ENCODE results near the gene LRRC3.
"Not testable (repeated sequence)": the region's sequence is repeated elsewhere in the genome, so short reads cannot be mapped to it uniquely, and the experiment has no call there.

LRRC3 gene

GRCh38 chr21:44454747-44455523 lies at the start of gene LRRC3:
LRRC3 (plus strand) TSS chr21:44455510; CDS start chr21:44456645, 1,135 bp downstream.
- peak; percentile 72 for DNase-seq

- no peak for DNase-seq
Measured at GRCh38 chr21:44405948-44406872, 49.1 kb upstream of the LRRC3 start.

- DNase-seq = no peak
Measured at GRCh38 chr21:44406953-44407352, 48.4 kb upstream of the LRRC3 start.

GRCh38 chr21:44407493-44407892 lies 47.8 kb upstream of the LRRC3 start:
- DNase-seq = no peak

- DNase-seq = no peak
Measured at GRCh38 chr21:44408226-44408625, 47.1 kb upstream of the LRRC3 start.

- DNase-seq = no peak
Measured at GRCh38 chr21:44413566-44414290, 41.6 kb upstream of the LRRC3 start.

GRCh38 chr21:44414291-44415072 lies 40.8 kb upstream of the LRRC3 start:
- DNase-seq = no peak

GRCh38 chr21:44415073-44416025 lies 40.0 kb upstream of the LRRC3 start:
- DNase-seq = no peak

- no peak for DNase-seq
Measured at GRCh38 chr21:44416193-44416592, 39.1 kb upstream of the LRRC3 start.

GRCh38 chr21:44417621-44418107 lies 37.6 kb upstream of the LRRC3 start:
- DNase-seq = not testable (repeated sequence)

- DNase-seq = no peak
Measured at GRCh38 chr21:44418108-44418875, 37.0 kb upstream of the LRRC3 start.

- no peak for DNase-seq
Measured at GRCh38 chr21:44418876-44419230, 36.5 kb upstream of the LRRC3 start.

- DNase-seq = no peak
Measured at GRCh38 chr21:44419679-44420078, 35.6 kb upstream of the LRRC3 start.

- no peak for DNase-seq
Measured at GRCh38 chr21:44420416-44421205, 34.7 kb upstream of the LRRC3 start.

- no peak for DNase-seq
Measured at GRCh38 chr21:44421901-44422840, 33.1 kb upstream of the LRRC3 start.

- DNase-seq = no peak
Measured at GRCh38 chr21:44423312-44423821, 31.9 kb upstream of the LRRC3 start.

- no peak for DNase-seq
Measured at GRCh38 chr21:44423941-44424607, 31.2 kb upstream of the LRRC3 start.

Measured in GDM1 (cell line).